Cardiac fibroblast (primary cell): Measurements from ENCODE around the gene SMIM15.
A peak's percentile ranks its signal among the peaks of the same experiment; 100 is the strongest.

Experiments
- DNase-seq, 2 donors: peaks; one replicate each; pipeline versions ENCODE4 v3.0.0 to v3.0.0-alpha.2; 2010; ENCODE audit warnings: low read depth in 2 of 2
- H3K4me3 ChIP-seq, 2 donors: replicated peaks in 1 of 2; 1 replicate in 1 of 2; 2 replicates in 1 of 2; pipeline ENCODE4 v1.5.1; 2011; ENCODE audit warnings: low read depth in 2 of 2, low read length in 2 of 2, mild to moderate bottlenecking in 2 of 2, moderate library complexity in 1 of 2
- TF ChIP-seq, protein P1 (sequence below): IDR thresholded peaks from one replicate; pipeline ENCODE4 v1.5.1; 2011; ENCODE audit warnings: low read depth, mild to moderate bottlenecking, low read length, inconsistent platforms

The SMIM15 gene

DNA sequence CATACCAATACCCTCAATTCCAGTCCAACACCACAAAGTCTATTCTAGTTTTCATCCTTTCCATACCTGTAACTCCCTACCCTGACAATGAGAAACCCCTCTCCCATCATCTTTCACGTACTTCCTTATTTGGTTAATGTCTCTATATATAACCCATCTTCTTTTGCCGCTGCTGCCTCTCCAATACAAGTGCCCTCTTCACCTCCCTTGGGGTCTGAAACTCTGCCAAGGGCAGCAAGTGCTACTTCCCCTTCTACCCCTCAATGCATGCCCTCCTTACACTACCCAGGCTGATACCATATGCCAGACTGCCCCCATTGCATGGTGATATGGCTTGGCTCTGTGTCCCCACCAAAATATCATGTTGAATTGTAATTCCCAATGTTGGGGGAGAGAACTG lies 24.4 kb upstream of the SMIM15 start:
- H3K4me3 ChIP-seq = no peak overlapping the region
- DNase-seq = no peak
- TF ChIP-seq, protein P1, sequence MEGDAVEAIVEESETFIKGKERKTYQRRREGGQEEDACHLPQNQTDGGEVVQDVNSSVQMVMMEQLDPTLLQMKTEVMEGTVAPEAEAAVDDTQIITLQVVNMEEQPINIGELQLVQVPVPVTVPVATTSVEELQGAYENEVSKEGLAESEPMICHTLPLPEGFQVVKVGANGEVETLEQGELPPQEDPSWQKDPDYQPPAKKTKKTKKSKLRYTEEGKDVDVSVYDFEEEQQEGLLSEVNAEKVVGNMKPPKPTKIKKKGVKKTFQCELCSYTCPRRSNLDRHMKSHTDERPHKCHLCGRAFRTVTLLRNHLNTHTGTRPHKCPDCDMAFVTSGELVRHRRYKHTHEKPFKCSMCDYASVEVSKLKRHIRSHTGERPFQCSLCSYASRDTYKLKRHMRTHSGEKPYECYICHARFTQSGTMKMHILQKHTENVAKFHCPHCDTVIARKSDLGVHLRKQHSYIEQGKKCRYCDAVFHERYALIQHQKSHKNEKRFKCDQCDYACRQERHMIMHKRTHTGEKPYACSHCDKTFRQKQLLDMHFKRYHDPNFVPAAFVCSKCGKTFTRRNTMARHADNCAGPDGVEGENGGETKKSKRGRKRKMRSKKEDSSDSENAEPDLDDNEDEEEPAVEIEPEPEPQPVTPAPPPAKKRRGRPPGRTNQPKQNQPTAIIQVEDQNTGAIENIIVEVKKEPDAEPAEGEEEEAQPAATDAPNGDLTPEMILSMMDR = no peak

DNA sequence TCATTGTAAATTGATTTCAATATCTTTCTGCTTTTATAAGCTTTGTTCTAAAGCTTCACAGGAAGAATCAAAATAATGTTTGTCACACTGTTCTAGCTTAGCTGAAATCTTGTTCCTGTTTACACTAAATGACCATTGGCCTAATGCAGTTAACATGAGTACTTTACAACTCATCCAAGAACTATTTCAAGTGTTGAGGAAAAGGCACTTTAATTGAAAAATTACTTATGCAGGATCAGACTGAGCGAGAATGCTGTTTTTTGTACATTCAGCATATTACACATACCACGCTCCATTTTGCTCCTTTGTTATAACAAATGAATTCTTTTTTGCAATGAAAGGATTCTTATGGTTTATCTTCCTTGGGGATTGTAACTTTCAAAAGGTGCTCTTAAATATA lies 22.4 kb upstream of the SMIM15 start:
- TF ChIP-seq, protein P1 = no peak
- no peak overlapping the region for H3K4me3 ChIP-seq
- DNase-seq = peak in 1 of 2 donors; percentile 29

DNA sequence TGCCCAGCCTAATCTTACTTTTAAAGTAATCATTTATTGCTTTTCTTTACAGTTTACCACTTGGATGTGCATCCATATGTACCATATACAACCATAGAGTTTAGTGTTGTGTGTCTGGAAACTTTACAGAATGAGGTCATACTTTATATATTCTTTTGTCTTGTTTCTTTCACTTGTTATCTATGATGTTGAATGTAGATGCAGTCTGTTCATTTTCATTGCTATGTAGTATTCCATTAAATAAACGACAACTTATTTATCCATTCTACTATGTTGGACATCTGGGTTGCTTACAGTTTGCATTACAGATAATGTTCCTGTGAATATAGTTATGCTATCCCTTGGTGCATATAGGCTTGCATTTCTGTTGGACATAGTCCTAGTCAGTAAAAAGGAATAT lies 21.3 kb upstream of the SMIM15 start:
- no peak overlapping the region for H3K4me3 ChIP-seq
- TF ChIP-seq, protein P1 = no peak
- DNase-seq = no peak

DNA sequence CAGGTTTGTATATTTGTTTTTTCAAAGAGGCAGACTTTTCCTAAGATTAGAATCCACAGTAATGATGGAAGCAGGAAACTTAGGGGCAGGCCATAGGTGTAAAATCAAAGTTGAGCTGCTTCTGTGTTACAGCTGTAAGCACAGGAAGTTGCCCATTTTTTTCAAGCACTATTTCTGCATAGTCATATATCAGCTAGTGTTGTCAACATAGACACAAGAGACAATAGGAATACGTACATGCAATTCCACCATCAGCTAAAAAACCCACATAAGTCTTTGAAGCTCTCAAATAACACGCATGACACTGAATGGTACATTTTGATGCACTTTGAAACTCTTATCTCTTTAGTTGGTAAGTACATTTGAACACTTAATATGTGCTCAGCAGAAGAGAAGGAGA lies 20.2 kb upstream of the SMIM15 start:
- TF ChIP-seq, protein P1 = no peak
- H3K4me3 ChIP-seq = no peak overlapping the region
- peak; percentile 38 to 46 for DNase-seq

DNA sequence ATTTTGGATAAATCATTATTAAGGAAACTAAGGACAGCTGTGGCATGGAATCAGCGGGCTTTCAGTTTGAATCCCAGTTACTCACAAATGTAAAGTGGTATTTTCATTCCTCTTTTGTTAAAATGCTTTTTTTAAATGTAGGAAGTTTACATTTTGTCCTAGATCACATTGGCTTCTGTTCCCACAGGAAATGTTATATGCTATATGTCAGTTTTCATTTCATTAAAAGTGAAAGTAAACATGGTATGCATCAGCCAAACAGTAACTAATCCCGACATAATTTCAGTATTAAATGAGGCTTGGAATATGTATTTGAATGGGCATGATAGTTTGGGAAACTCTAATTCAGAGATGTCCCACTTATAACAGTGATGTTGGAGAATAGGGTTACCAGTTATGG lies 18.6 kb upstream of the SMIM15 start:
- DNase-seq = peak in 1 of 2 donors; percentile 28
- TF ChIP-seq, protein P1 = no peak
- peak overlapping the region; percentile 3 to 15 for H3K4me3 ChIP-seq

DNA sequence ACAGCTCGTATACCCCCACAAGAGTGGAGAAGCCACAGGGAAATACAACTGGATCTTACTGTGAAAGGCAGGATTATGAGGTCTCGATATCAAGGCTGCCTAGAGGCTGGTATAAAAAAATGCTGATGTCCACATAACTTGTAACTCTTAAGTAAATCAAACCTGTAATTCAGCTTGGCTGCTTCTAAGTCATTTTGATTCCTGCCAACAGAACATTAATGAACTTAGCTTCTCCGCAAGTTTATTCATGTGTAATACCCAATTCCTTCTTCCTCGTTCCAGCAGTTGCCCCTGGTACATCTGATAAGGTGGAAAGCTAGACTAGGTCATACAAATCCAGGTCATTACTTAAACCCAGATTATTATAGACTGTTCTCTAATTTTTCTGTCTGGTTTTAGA lies 16.4 kb upstream of the SMIM15 start:
- TF ChIP-seq, protein P1 = no peak
- DNase-seq = no peak
- no peak overlapping the region for H3K4me3 ChIP-seq

DNA sequence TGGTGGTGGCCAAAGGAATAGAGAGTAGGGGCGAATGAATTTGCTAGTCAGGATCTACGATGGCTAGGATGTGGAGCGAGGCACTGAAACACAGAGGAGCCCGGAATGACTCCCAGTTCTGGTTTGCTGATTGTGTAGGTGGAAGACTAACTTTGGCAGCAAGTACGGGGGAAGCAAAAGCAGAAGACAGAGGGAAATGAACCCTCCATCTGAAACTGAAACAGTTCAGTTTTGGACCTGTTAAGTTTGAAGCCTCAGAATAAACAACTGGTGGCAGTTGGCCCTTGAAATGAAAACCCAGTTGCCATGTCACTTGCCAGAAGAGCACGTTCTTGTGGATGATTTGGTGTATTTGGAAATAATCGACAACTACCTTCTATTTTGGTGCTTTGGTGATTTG lies 15.4 kb upstream of the SMIM15 start:
- TF ChIP-seq, protein P1 = no peak

More for the DNA sequence above, 15.4 kb upstream of the SMIM15 start:
- no peak for DNase-seq
- no peak overlapping the region for H3K4me3 ChIP-seq
